WTC11 (cell line): ENCODE results near the gene ZNHIT2. TPM values are rescaled to one million over a fixed set of nuclear protein-coding genes. Genes with fewer than 3 reads are reported as not detected.

Source experiments
- FOXK1 ChIP-seq: sonication (generic); formaldehyde crosslinking; IDR thresholded peaks from 2 replicates; pipeline ENCODE4 v1.8.0; 2022; ENCODE audit warnings: mild to moderate bottlenecking, moderate library complexity, missing genetic modification reagents
- GABPB1 ChIP-seq: sonication (generic); formaldehyde crosslinking; IDR thresholded peaks from 2 replicates; pipeline ENCODE4 v1.8.1; 2023; ENCODE audit warnings: mild to moderate bottlenecking, missing genetic modification reagents
- GTF2I ChIP-seq: fragments of 250-450 bp; sonication (Bioruptor Pico); conservative IDR thresholded peaks from 2 replicates; pipeline ENCODE4 v1.4.0; 2021; ENCODE audit warnings: mild to moderate bottlenecking
- IRF2 ChIP-seq: sonication (generic); formaldehyde crosslinking; IDR thresholded peaks from 2 replicates; pipeline ENCODE4 v1.8.0; 2022; ENCODE audit warnings: low read depth, missing genetic modification reagents, borderline replicate concordance
- MYBL2 ChIP-seq: sonication (generic); formaldehyde crosslinking; IDR thresholded peaks from 2 replicates; pipeline ENCODE4 v1.8.1; 2023; ENCODE audit warnings: mild to moderate bottlenecking, moderate library complexity, missing genetic modification reagents
- NFE2L1 ChIP-seq: sonication (generic); formaldehyde crosslinking; IDR thresholded peaks from 2 replicates; pipeline ENCODE4 v1.8.1; 2023; ENCODE audit warnings: missing genetic modification reagents
- NFYB ChIP-seq: sonication (generic); formaldehyde crosslinking; conservative IDR thresholded peaks from 2 replicates; pipeline ENCODE4 v1.8.0; 2022; ENCODE audit warnings: low read depth, missing genetic modification reagents
- OVOL2 ChIP-seq: fragments of 250-450 bp; sonication (Bioruptor Pico); IDR thresholded peaks from 2 replicates; pipeline ENCODE4 v1.9.0; 2021; ENCODE audit warnings: mild to moderate bottlenecking, borderline replicate concordance
- PRRX2 ChIP-seq: fragments of 250-450 bp; sonication (Bioruptor Pico); IDR thresholded peaks from 2 replicates; pipeline ENCODE4 v1.8.0; 2021; ENCODE audit warnings: mild to moderate bottlenecking
- SOX15 ChIP-seq: fragments of 250-450 bp; sonication (Bioruptor Pico); IDR thresholded peaks from 2 replicates; pipeline ENCODE4 v1.9.0; 2021; ENCODE audit warnings: mild to moderate bottlenecking
- TEAD1 ChIP-seq: sonication (generic); formaldehyde crosslinking; IDR thresholded peaks from 2 replicates; pipeline ENCODE4 v1.8.0; 2022; ENCODE audit warnings: mild to moderate bottlenecking, missing genetic modification reagents
- ZNF121 ChIP-seq: sonication (generic); formaldehyde crosslinking; IDR thresholded peaks from 2 replicates; pipeline ENCODE4 v1.8.0; 2023; ENCODE audit warnings: missing genetic modification reagents
- ZNF219 ChIP-seq: sonication (generic); formaldehyde crosslinking; IDR thresholded peaks from 2 replicates; pipeline ENCODE4 v1.8.0; 2023; ENCODE audit warnings: missing genetic modification reagents, mild to moderate bottlenecking, borderline replicate concordance
- ZNF317 ChIP-seq: sonication (generic); formaldehyde crosslinking; IDR thresholded peaks from 2 replicates; pipeline ENCODE4 v1.8.1; 2023; ENCODE audit warnings: low read depth, mild to moderate bottlenecking, moderate library complexity, missing genetic modification reagents, borderline replicate concordance
- ZNF423 ChIP-seq: fragments of 250-450 bp; sonication (Bioruptor Pico); IDR thresholded peaks from 2 replicates; pipeline ENCODE4 v2.1.2; 2022; ENCODE audit warnings: mild to moderate bottlenecking, moderate library complexity
- total RNA-seq: library from RNA; stranded (reverse); gene quantifications from 3 replicates; pipeline ENCODE4 v1.2.3, GENCODE V29; 2021
- TF ChIP-seq, protein P1 (sequence below): sonication (generic); formaldehyde crosslinking; IDR thresholded peaks from 2 replicates; pipeline ENCODE4 v1.8.1; 2023; ENCODE audit warnings: mild to moderate bottlenecking, moderate library complexity, missing genetic modification reagents
- TF ChIP-seq, protein P2 (sequence below): sonication (generic); formaldehyde crosslinking; IDR thresholded peaks from 2 replicates; pipeline ENCODE4 v1.8.0; 2022; ENCODE audit warnings: mild to moderate bottlenecking, missing genetic modification reagents
- TF ChIP-seq, protein P3 (sequence below): sonication (generic); formaldehyde crosslinking; IDR thresholded peaks from 2 replicates; pipeline ENCODE4 v1.8.0; 2023; ENCODE audit warnings: mild to moderate bottlenecking, missing genetic modification reagents
- TF ChIP-seq, protein P4 (sequence below): sonication (generic); formaldehyde crosslinking; IDR thresholded peaks from 2 replicates; pipeline ENCODE4 v1.8.1; 2022; ENCODE audit warnings: mild to moderate bottlenecking, moderate library complexity, missing genetic modification reagents
- TF ChIP-seq, protein P5 (sequence below): fragments of 250-450 bp; sonication (Bioruptor Pico); IDR thresholded peaks from 2 replicates; pipeline ENCODE4 v1.8.0; 2021; ENCODE audit warnings: mild to moderate bottlenecking
- TF ChIP-seq, protein P6 (sequence below): sonication (generic); formaldehyde crosslinking; IDR thresholded peaks from 2 replicates; pipeline ENCODE4 v1.8.0; 2022; ENCODE audit warnings: mild to moderate bottlenecking, missing genetic modification reagents

ZNHIT2 gene
- total RNA-seq, 1 experiment from 2014 or later, result 16.7 TPM

DNA sequence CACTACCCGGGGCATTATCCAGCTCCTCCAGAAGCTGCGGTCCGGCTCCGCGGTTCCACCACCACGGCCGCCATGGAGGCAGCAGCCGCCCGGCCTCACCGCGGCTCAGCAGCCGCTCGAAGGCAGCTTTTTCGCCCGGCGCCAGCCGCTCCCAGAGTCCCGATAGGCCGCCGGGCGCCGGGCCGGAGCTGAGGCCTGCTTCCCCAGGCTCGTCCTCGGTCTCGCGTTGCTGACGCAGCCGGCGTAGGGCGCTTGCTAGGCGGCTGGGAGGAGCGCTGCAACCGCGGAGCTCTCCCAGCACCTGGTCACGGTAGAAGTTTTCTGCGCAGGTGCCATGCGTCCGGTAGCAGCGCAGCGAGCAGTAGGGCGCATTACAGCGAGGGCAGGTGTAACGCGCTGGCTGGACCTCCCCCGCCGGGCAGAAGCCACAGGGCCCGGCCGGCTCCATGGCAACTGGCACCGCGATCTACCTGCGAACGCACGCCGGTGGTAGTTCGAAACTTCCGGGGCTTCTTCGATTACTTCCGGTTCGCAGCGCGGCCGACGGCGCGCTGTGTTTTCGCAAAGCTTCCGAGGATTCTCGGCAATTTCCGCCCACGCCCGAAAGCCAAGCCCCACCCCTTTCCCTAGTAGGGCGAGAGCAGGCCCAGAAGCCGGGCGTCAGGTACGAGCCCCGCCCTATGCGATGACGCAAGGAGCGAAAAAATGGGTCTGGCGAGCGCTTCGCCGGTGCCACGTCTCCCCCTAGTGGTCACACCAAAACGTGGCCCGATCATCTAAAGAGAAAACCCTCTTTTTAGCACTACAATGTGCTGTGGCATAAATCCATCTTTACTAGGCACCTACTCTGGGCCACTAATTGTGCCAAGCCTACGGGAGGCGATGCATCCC, at the start of gene ZNHIT2 (continued):
- TF ChIP-seq GABPB1 (CRISPR knock-in tag) (peak; percentile 95), ZNF121 (no peak), OVOL2 (CRISPR knock-in tag) (no peak), PRRX2 (CRISPR knock-in tag) (peak; percentile 84), ZNF317 (CRISPR knock-in tag) (no peak), FOXK1 (CRISPR knock-in tag) (peak; percentile 94), NFYB (no peak; the same call in 1 of the 2 replicates), SOX15 (CRISPR knock-in tag) (no peak), NFE2L1 (CRISPR knock-in tag) (no peak), TEAD1 (peak; percentile 78; the same call in 1 of the 2 replicates), GTF2I (CRISPR knock-in tag) (no peak), ZNF423 (CRISPR knock-in tag) (no peak), IRF2 (CRISPR knock-in tag) (no peak), ZNF219 (CRISPR knock-in tag) (no peak), MYBL2 (CRISPR knock-in tag) (no peak)
- TF ChIP-seq, protein P1, sequence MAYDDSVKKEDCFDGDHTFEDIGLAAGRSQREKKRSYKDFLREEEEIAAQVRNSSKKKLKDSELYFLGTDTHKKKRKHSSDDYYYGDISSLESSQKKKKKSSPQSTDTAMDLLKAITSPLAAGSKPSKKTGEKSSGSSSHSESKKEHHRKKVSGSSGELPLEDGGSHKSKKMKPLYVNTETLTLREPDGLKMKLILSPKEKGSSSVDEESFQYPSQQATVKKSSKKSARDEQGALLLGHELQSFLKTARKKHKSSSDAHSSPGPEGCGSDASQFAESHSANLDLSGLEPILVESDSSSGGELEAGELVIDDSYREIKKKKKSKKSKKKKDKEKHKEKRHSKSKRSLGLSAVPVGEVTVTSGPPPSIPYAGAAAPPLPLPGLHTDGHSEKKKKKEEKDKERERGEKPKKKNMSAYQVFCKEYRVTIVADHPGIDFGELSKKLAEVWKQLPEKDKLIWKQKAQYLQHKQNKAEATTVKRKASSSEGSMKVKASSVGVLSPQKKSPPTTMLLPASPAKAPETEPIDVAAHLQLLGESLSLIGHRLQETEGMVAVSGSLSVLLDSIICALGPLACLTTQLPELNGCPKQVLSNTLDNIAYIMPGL (CRISPR knock-in tag), result peak; percentile 89; the same call in 1 of the 2 replicates
- TF ChIP-seq, protein P2, sequence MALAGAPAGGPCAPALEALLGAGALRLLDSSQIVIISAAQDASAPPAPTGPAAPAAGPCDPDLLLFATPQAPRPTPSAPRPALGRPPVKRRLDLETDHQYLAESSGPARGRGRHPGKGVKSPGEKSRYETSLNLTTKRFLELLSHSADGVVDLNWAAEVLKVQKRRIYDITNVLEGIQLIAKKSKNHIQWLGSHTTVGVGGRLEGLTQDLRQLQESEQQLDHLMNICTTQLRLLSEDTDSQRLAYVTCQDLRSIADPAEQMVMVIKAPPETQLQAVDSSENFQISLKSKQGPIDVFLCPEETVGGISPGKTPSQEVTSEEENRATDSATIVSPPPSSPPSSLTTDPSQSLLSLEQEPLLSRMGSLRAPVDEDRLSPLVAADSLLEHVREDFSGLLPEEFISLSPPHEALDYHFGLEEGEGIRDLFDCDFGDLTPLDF (CRISPR knock-in tag), result no peak
- TF ChIP-seq, protein P3, sequence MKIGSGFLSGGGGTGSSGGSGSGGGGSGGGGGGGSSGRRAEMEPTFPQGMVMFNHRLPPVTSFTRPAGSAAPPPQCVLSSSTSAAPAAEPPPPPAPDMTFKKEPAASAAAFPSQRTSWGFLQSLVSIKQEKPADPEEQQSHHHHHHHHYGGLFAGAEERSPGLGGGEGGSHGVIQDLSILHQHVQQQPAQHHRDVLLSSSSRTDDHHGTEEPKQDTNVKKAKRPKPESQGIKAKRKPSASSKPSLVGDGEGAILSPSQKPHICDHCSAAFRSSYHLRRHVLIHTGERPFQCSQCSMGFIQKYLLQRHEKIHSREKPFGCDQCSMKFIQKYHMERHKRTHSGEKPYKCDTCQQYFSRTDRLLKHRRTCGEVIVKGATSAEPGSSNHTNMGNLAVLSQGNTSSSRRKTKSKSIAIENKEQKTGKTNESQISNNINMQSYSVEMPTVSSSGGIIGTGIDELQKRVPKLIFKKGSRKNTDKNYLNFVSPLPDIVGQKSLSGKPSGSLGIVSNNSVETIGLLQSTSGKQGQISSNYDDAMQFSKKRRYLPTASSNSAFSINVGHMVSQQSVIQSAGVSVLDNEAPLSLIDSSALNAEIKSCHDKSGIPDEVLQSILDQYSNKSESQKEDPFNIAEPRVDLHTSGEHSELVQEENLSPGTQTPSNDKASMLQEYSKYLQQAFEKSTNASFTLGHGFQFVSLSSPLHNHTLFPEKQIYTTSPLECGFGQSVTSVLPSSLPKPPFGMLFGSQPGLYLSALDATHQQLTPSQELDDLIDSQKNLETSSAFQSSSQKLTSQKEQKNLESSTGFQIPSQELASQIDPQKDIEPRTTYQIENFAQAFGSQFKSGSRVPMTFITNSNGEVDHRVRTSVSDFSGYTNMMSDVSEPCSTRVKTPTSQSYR, result no peak
- TF ChIP-seq, protein P4, sequence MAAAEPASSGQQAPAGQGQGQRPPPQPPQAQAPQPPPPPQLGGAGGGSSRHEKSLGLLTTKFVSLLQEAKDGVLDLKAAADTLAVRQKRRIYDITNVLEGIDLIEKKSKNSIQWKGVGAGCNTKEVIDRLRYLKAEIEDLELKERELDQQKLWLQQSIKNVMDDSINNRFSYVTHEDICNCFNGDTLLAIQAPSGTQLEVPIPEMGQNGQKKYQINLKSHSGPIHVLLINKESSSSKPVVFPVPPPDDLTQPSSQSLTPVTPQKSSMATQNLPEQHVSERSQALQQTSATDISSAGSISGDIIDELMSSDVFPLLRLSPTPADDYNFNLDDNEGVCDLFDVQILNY (CRISPR knock-in tag), result no peak
- TF ChIP-seq, protein P5, sequence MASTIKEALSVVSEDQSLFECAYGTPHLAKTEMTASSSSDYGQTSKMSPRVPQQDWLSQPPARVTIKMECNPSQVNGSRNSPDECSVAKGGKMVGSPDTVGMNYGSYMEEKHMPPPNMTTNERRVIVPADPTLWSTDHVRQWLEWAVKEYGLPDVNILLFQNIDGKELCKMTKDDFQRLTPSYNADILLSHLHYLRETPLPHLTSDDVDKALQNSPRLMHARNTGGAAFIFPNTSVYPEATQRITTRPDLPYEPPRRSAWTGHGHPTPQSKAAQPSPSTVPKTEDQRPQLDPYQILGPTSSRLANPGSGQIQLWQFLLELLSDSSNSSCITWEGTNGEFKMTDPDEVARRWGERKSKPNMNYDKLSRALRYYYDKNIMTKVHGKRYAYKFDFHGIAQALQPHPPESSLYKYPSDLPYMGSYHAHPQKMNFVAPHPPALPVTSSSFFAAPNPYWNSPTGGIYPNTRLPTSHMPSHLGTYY (CRISPR knock-in tag), result peak; percentile 53; the same call in 1 of the 2 replicates
- TF ChIP-seq, protein P6, sequence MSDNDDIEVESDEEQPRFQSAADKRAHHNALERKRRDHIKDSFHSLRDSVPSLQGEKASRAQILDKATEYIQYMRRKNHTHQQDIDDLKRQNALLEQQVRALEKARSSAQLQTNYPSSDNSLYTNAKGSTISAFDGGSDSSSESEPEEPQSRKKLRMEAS (CRISPR knock-in tag), result peak; percentile 74; the same call in 1 of the 2 replicates
